T-cell (primary cell): ENCODE results near the gene PABPN1. TPM values are rescaled to one million over a fixed set of nuclear protein-coding genes. Genes with fewer than 3 reads are reported as not detected.
"Not testable (repeated sequence)": the region's sequence is repeated elsewhere in the genome, so short reads cannot be mapped to it uniquely, and the experiment has no call there.

Experiments
- ATAC-seq, 4 experiments: fragments of 200-7000 bp in 3 of 4; fragments of 150-1000 bp in 1 of 4; cut with Tn5 transposase; replicated peaks in 1 of 4; 1 replicate in 3 of 4; 2 replicates in 1 of 4; pipeline ENCODE4 v1.10.0; 2021; ENCODE audit warnings: moderate library complexity in 3 of 4, mild to moderate bottlenecking in 2 of 4, moderate number of reproducible peaks in 1 of 4
- CTCF ChIA-PET, 2 donors: fragments of 300-600 bp; sonication (Branson Sonifier 250); formaldehyde crosslinking; loops; one replicate each; lab custom pipeline; 2022; ENCODE audit warnings: antibody characterized with exemption in 2 of 2; lab: Charles Lee
- POLR2A ChIA-PET, 2 donors: fragments of 300-600 bp; sonication (Branson Sonifier 250); formaldehyde crosslinking; loops; one replicate each; lab custom pipeline; 2022; ENCODE audit warnings: antibody characterized with exemption in 2 of 2; lab: Charles Lee
- DNase-seq, 35 experiments: peaks; one replicate each; pipeline versions ENCODE4 v3.0.0 to v3.0.0-alpha.2; 2013 to 2023
- H3K27ac ChIP-seq: one replicate; pipeline ENCODE4 v1.5.1; 2013; ENCODE audit warnings: low read length
- H3K27me3 ChIP-seq, 2 experiments: replicated peaks in 1 of 2; 1 replicate in 1 of 2; 2 replicates in 1 of 2; pipeline versions ENCODE4 v1.6.1 to v1.7.0; 2013; ENCODE audit warnings: low read length in 1 of 2, mixed read lengths in 1 of 2; ENCODE audit not compliant: control insufficient read depth in 2 of 2, insufficient read depth in 2 of 2; ENCODE audit errors: extremely low read depth in 1 of 2
- H3K36me3 ChIP-seq, 2 donors: 1 replicate in 1 of 2; 2 replicates in 1 of 2; pipeline versions ENCODE4 v1.6.1 to v1.7.0; 2013; ENCODE audit warnings: low read length in 1 of 2; ENCODE audit not compliant: control insufficient read depth in 2 of 2, insufficient read depth in 1 of 2; ENCODE audit errors: extremely low read depth in 1 of 2
- H3K4me1 ChIP-seq, 2 experiments: 1 replicate in 1 of 2; 2 replicates in 1 of 2; pipeline versions ENCODE4 v1.6.1 to v1.7.0; 2013; ENCODE audit warnings: low read length in 2 of 2, mixed read lengths in 1 of 2; ENCODE audit not compliant: insufficient read depth in 2 of 2, control insufficient read depth in 1 of 2; ENCODE audit errors: extremely low read depth in 1 of 2
- H3K4me3 ChIP-seq, 2 donors: 1 replicate in 1 of 2; 2 replicates in 1 of 2; pipeline versions ENCODE4 v1.5.1 to v1.7.0; 2013; ENCODE audit warnings: mild to moderate bottlenecking in 2 of 2, low read length in 1 of 2, moderate library complexity in 1 of 2; ENCODE audit not compliant: control insufficient read depth in 1 of 2; ENCODE audit errors: extremely low read depth in 1 of 2
- H3K9me3 ChIP-seq: 2 replicates; pipeline ENCODE4 v1.7.0; 2013
- H3K27ac Mint-ChIP-seq, 2 donors: one replicate each; pipeline ENCODE4 v1.8.0; 2020 to 2021; ENCODE audit warnings: mild to moderate bottlenecking in 2 of 2, mixed read lengths in 2 of 2
- H3K27me3 Mint-ChIP-seq, 2 donors: one replicate each; pipeline ENCODE4 v1.8.0; 2021 to 2022; ENCODE audit warnings: mixed read lengths in 2 of 2
- H3K36me3 Mint-ChIP-seq: one replicate; pipeline ENCODE4 v1.8.0; 2021; ENCODE audit warnings: mixed read lengths
- H3K4me1 Mint-ChIP-seq, 3 donors: one replicate each; pipeline ENCODE4 v1.8.0; 2020 to 2022; ENCODE audit warnings: mixed read lengths in 3 of 3, mild to moderate bottlenecking in 1 of 3
- H3K4me3 Mint-ChIP-seq, 3 donors: one replicate each; pipeline ENCODE4 v1.8.0; 2020 to 2022; ENCODE audit warnings: mild to moderate bottlenecking in 3 of 3, mixed read lengths in 3 of 3, moderate library complexity in 3 of 3
- H3K9me3 Mint-ChIP-seq, 3 donors: one replicate each; pipeline ENCODE4 v1.8.0; 2020 to 2022; ENCODE audit warnings: mixed read lengths in 3 of 3
- WGBS: methylation state at CpG from one replicate; pipeline ENCODE4 v1.1.5; 2013; ENCODE audit warnings: missing lambda C conversion rate; ENCODE audit not compliant: insufficient coverage; 5-methylcytosine and 5-hydroxymethylcytosine counted together
- total RNA-seq, 35 experiments: library from RNA in 6 of 35; stranded (reverse) in 6 of 35; fragments of 120-200 nt in 1 of 35; gene quantifications; one replicate each; pipeline versions ENCODE4 v1.2.1 to v1.2.4 and lab custom pipeline; 2013 to 2026

Gene PABPN1, protein sequence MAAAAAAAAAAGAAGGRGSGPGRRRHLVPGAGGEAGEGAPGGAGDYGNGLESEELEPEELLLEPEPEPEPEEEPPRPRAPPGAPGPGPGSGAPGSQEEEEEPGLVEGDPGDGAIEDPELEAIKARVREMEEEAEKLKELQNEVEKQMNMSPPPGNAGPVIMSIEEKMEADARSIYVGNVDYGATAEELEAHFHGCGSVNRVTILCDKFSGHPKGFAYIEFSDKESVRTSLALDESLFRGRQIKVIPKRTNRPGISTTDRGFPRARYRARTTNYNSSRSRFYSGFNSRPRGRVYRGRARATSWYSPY
- 100 to 1,000 TPM; 182 to 207 (median 186) TPM for total RNA-seq
- total RNA-seq (2013) = 64.4 TPM
- 22.9 to 47.7 (median 35.0) reads per million in 29 experiments for total RNA-seq (lab: John Stamatoyannopoulos, UW)

DNA sequence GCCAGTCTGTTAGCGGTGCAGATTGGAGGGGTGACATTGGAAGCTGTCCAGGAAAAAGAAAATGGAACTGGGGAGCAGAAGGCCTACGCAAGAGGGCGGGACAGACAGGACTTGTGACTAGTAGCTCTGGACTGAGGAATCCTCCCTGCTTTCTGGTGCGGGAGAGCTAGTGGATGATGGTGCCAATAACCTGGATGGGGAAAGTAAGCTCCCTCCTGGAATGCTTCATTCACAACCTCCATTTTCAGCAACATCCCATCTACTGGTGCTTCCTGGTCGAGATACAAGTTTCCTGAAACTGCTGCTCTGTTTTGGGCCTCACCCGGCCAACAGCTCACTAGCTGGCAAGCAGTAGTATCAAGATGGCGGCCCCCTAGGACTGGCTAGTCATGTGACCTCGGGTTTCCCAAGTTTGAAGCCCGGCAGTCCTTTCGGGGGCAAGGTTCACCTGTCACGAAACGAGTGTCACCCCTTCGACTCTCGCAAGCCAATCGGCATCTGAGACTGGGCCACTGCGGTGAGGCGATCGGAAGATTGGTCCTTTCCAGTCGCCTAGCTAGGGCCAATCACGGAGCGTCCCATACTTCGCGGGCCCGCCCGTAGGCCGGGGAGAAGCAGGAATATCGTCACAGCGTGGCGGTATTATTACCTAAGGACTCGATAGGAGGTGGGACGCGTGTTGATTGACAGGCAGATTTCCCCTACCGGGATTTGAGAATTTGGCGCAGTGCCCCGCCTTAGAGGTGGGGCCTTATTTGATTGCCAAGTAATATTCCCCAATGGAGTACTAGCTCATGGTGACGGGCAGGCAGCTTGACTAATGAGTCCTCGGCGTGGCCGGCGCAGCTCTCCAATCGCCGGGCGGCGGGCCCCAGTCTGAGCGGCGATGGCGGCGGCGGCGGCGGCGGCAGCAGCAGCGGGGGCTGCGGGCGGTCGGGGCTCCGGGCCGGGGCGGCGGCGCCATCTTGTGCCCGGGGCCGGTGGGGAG lies at the start of gene PABPN1:
TSS of gene PABPN1 (plus strand) at position 874 of the 988 bp plus-strand sequence. CDS start at position 887, 13 bp downstream.
- H3K27ac Mint-ChIP-seq = peak within 1 kb of the TSS; percentile 98
- Histone ChIP-seq H3K4me3 (peak within 1 kb of the TSS; percentile 80 to 92), H3K27me3 (peaks cover 0 to 9% of the 10 kb centered on the region in 2 experiments), H3K27ac (peak within 1 kb of the TSS; percentile 98), H3K4me1 (peaks cover 10 to 26% of the 10 kb centered on the region in 2 experiments), H3K9me3 (no peaks in the 10 kb centered on the region), H3K36me3 (peaks cover 6 to 32% of the 10 kb centered on the region in 2 donors)
- no peaks in the 10 kb centered on the region for H3K27me3 Mint-ChIP-seq
- POLR2A ChIA-PET = interaction anchor here (0.6 to 3.0 kb wide), 14 partner anchors 16 to 1580 kb away, joined by 3 to 30 read pairs (median 4); partner anchors contain the start of genes ABHD4 (in 1 of the 2), ACIN1 (in 1 of the 2), C14orf119 (in 1 of the 2) and DAD1 (in 1 of the 2)
- DNase-seq = peak; percentile 93 to 100 (median 98)
- H3K36me3 Mint-ChIP-seq = peaks cover 23% of the 10 kb centered on the region
- CTCF ChIA-PET = interaction anchor here (0.7 to 6.6 kb wide), 24 partner anchors 8 to 1884 kb away, joined by 3 to 93 read pairs (median 4); partner anchors contain the start of genes ACIN1 (in 1 of the 2), BCL2L2 (in 1 of the 2), C14orf119 (in 1 of the 2) and HOMEZ (in 1 of the 2)
- peaks cover 30 to 32% (median 30%) of the 10 kb centered on the region in 3 donors for H3K4me1 Mint-ChIP-seq
- ATAC-seq = peak; percentile 87 to 89 (median 88)
- under 1% methylated on average over 60 of the region's 63 CpGs for WGBS
- peak within 1 kb of the TSS; percentile 88 to 93 (median 90) for H3K4me3 Mint-ChIP-seq
- H3K9me3 Mint-ChIP-seq = no peaks in the 10 kb centered on the region

DNA sequence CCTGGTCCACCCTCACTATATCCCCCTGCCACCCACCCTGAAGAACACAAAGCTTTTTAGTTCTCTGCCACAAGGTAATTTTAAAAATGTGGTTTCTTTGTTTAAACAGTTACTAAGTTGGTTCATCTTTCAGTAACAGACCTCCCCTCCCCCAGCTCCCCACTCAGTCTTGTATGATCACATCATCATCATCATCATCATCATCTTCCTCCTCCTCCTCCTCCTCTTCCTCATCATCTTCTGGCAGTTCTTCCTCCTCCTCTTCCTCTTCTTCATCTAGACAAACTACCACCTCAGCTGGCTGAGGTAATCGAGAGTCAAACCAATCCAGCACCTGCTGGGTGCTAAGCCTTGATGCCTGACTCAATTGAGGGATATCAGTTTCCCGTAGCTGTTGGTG lies 45.8 kb upstream of the PABPN1 start:
- CTCF ChIA-PET = no interaction called here
- Histone ChIP-seq H3K4me1 (no peaks in the 10 kb centered on the region), H3K4me3 (no peak overlapping the region), H3K27ac (no peak overlapping the region), H3K9me3 (no peaks in the 10 kb centered on the region), H3K27me3 (no peaks in the 10 kb centered on the region), H3K36me3 (peaks cover 10% of the 10 kb centered on the region in 2 donors)
- no peak overlapping the region for H3K4me3 Mint-ChIP-seq
- H3K4me1 Mint-ChIP-seq = peaks cover 0 to 1% (median 0%) of the 10 kb centered on the region in 3 donors
- H3K36me3 Mint-ChIP-seq = peaks cover 16% of the 10 kb centered on the region
- no peaks in the 10 kb centered on the region for H3K9me3 Mint-ChIP-seq
- H3K27ac Mint-ChIP-seq = no peak overlapping the region
- ATAC-seq (no peak), DNase-seq (no peak)
- H3K27me3 Mint-ChIP-seq = no peaks in the 10 kb centered on the region
- POLR2A ChIA-PET = interaction anchor here in 1 of 2 donors (0.5 kb wide), 1 partner anchor 202 kb away, joined by 3 read pairs; no protein-coding TSS in a partner anchor
- 94% methylated on average over 2 of the region's 2 CpGs for WGBS

DNA sequence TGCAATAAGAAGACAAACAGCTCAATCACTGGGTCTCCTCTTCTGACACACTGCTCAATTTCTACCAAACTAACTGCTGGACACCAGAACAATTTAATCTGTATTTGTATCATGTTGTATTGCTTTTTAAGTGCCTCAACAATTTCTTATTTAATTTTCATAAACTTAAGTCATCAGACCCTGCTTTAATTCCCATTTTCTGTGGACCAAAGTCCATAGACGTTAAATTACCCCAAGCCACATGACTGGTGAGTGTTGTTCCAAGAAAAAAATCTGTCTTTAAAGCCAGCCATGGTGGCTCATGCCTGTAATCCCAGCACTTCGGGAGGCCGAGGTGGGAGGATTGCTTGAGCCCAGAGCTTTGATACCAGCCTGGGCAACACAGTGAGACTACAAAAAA lies 44.1 kb upstream of the PABPN1 start:
- H3K36me3 ChIP-seq = peaks cover 10% of the 10 kb centered on the region in 2 donors
- H3K27ac ChIP-seq = no peak overlapping the region
- H3K4me3 ChIP-seq = no peak overlapping the region
- H3K36me3 Mint-ChIP-seq = peaks cover 16% of the 10 kb centered on the region
- no peaks in the 10 kb centered on the region for H3K27me3 Mint-ChIP-seq
- DNase-seq = no peak
- WGBS = 93% methylated on average over 2 of the region's 3 CpGs
- H3K27ac Mint-ChIP-seq = no peak overlapping the region
- no peaks in the 10 kb centered on the region for H3K9me3 Mint-ChIP-seq
- peaks cover 0 to 2% (median 1%) of the 10 kb centered on the region in 3 donors for H3K4me1 Mint-ChIP-seq
- H3K9me3 ChIP-seq = no peaks in the 10 kb centered on the region
- no peak overlapping the region for H3K4me3 Mint-ChIP-seq
- no peaks in the 10 kb centered on the region for H3K27me3 ChIP-seq
- POLR2A ChIA-PET = no interaction called here
- CTCF ChIA-PET = no interaction called here
- no peaks in the 10 kb centered on the region for H3K4me1 ChIP-seq
- no peak for ATAC-seq

DNA sequence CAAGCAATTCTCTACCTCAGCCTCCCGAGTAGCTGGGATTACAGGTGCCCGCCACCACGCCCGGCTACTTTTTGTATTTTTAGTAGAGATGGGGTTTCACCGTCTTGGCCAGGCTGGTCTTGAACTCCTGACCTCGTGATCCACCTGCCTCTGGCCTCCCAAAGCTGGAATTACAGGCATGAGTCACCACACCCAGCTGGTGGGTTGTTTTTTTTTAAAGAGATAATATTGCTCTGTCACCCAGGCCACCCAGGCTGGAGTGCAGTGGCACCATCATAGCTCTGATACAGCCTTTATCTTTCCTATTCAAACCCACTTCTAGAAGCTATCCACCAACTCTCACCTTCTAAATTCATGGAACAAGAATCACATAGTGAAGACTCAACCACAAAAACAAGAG lies 43.3 kb upstream of the PABPN1 start:
- H3K27ac ChIP-seq, CTCF ChIA-PET, H3K27me3 ChIP-seq, H3K4me3 Mint-ChIP-seq, H3K4me1 Mint-ChIP-seq, H3K9me3 Mint-ChIP-seq, DNase-seq, H3K9me3 ChIP-seq, H3K27ac Mint-ChIP-seq, ATAC-seq, POLR2A ChIA-PET, H3K4me1 ChIP-seq, H3K4me3 ChIP-seq, H3K27me3 Mint-ChIP-seq: not testable (repeated sequence)
- H3K36me3 Mint-ChIP-seq = peaks cover 16% of the 10 kb centered on the region
- WGBS = 100% methylated on average over 3 of the region's 6 CpGs
- H3K36me3 ChIP-seq = peaks cover 10% of the 10 kb centered on the region in 2 donors

DNA sequence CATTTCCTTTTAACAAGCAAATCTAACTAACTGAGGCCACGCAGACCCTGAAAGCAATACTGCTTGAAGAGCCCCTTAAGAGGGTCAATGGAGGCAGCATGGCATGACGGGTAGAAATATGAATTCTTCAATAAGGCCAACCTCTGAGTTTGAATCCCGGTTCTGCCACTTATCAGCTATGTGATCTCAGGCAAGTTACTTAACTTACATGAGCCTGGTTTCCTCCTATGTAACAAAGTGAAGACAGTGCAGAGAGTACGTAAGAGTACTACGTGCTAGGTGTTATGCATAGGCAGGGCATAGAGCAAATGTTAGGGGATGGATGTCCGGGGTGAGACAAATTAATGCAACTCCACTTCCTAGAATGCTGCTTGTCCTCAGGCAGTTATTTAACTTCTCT lies 40.0 kb upstream of the PABPN1 start:
- no peaks in the 10 kb centered on the region for H3K9me3 ChIP-seq
- H3K4me1 ChIP-seq = peaks cover 3 to 5% of the 10 kb centered on the region in 2 experiments
- CTCF ChIA-PET = interaction anchor here in 1 of 2 donors (1.2 kb wide), 1 partner anchor 41 kb away, joined by 4 read pairs; no protein-coding TSS in a partner anchor
- Mint-ChIP-seq H3K27me3 (no peaks in the 10 kb centered on the region), H3K4me1 (peaks cover 22 to 29% (median 22%) of the 10 kb centered on the region in 3 donors), H3K4me3 (no peak overlapping the region), H3K9me3 (no peaks in the 10 kb centered on the region), H3K36me3 (peaks cover 3% of the 10 kb centered on the region), H3K27ac (no peak overlapping the region)
- 100% methylated on average over 1 of the region's 6 CpGs for WGBS
- DNase-seq = no peak
- ATAC-seq = no peak
- H3K36me3 ChIP-seq = peaks cover 6 to 7% of the 10 kb centered on the region in 2 donors
- H3K27me3 ChIP-seq = no peaks in the 10 kb centered on the region
- no peak overlapping the region for H3K27ac ChIP-seq
- H3K4me3 ChIP-seq = no peak overlapping the region
- POLR2A ChIA-PET = no interaction called here
